Measurements from ENCODE around the gene TOR2A.

Gene TOR2A

GRCh38 chr9:127715470-127716337 is 19.4 kb downstream of the TOR2A start, which contains the start of the genes PTRH1 and TTC16:
Gene PTRH1 (minus strand): TSS chr9:127715663. CDS start chr9:127715639, 24 bp downstream.
Gene TTC16 (plus strand): TSS chr9:127716079. CDS start chr9:127716146, 67 bp downstream.
- peak; percentile 94 for DNase-seq

DNA sequence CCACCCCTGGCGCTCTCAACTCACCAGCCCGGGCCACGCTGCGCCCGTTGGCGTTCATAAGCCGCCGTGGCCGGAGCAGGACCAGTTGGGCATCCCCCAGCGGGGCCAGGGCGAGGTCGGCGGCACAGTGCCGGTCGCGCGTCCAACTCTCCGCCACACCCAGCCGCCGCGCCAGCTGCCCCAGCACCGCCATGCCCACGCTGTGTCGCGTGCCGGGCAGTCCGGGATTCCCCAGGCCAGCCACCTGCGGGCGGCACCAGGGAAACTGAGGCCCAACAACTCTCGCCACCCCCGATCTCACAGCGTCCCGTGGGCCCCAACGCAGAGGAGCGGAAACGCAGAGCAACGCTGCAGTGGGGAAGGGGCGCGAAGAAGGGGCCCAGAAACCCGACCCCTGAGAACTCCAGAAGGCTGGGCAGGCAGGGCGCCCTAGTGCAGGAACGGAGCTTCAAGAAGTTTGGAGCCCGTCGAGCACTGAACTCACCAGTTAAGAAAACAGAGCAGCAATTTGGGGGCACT is 20.1 kb downstream of the TOR2A start:
- no peak for DNase-seq

DNA sequence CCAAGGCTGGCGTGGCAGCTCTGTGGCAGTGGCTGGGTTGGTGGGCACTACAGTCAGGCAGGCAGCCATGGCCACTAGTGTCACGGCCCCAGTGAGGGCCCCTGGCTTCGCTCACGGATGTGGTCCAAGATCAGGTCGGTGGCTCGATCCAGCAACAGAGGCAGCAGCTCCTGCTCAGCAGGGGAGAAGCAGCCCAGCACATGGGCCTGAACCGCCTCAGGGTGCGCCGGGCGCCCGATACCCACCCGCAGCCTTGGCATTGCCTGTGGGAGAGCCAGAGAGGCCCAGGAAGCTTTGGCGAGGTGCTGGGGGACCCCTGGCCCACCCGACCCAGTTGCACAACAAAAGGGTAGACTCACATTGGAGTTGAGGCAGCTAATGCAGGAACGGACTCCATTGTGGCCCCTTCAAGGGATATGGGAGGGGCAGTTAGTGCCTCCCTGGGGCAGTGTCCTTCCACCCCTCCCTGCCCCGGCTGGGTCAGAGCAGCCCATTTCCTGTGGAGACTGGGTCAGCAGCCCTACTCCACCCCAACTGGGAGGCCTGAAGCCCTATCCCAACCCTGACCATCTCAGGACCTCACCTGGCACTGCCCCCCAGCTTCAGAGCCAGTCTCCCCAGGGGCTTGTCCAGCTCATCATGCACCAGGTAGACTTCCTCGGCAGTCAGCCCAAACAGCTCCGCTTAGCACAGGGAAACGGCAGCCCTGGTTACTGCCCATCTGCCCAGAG is 20.9 kb downstream of the TOR2A start:
- no peak for DNase-seq

DNA sequence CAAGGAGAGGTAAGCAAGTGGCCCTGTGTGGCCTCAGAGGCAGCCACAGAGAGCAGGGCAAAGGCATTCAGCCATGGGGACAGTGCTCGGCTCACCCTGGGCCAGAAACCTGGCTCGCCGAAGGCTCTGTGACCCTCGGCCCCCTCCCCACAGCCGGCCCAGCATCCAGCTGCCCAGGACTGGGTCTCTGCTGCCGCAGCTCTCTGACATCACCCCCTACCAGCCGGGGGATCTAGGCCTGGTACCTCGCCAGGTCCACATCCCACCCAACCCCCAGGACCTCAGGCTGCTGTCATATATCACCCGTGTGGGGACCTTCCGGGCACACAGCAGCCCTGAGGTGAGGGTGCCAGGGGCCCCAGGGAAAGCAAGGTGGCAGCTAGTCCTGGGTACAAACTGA is 22.2 kb downstream of the TOR2A start:
- DNase-seq, result no peak

DNA sequence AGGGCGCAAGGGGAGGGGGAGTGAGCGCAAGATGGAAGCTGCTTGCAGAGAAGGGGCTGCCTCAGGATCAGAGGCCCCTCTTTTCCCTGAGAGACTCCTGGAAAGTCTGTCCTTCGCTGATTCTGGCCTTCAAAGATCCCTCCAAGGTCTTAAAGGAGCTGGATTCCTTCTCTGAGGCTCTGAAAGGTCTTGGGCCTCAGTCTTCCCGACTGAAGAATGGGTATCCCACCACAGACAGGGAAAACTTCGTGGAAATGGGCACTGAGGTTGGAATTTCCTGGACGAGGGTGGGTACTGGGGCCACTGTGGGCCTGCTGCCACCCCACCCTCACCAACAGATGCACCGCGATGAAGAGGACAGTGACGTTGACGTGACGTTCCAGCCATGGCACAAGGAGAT is 22.7 kb downstream of the TOR2A start:
- no peak for DNase-seq

- DNase-seq, result no peak
Observed at GRCh38 chr9:127711831-127712274, 23.2 kb downstream of the TOR2A start.

DNA sequence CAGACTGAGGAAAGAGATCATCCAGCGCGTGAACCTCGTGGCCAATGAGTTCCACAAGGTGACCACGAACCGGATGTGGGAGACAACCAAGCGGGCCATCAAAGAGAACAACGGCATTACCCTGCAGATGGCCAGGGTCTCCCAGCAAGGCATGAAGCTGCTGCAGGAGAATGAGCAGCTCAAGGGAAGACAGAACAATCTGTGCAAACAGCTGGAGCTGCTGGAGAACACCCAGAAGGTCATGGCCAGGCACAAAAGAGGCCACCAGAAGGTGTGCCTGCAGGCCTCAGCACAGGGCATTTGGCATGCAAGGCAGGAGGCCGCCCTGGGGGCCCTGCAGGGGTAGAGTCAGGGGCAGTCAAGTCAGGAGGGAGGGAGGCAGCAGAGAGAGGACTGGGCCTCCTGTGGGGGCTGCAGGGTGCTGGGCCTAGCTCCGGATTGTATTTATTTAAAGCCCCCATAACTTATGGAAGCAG is 23.8 kb downstream of the TOR2A start:
- DNase-seq, result peak; percentile 18

- no peak for DNase-seq
Observed at GRCh38 chr9:127710204-127710783, 24.8 kb downstream of the TOR2A start.

- no peak for DNase-seq
Observed at GRCh38 chr9:127708952-127709587, 26.0 kb downstream of the TOR2A start.

GRCh38 chr9:127707766-127708165 is 27.3 kb downstream of the TOR2A start:
- no peak for DNase-seq

- DNase-seq, result no peak
Observed at GRCh38 chr9:127706836-127707241, 28.3 kb downstream of the TOR2A start, which contains the start of gene CFAP157. Gene CFAP157 (plus strand): TSS chr9:127706988. CDS start chr9:127707032, 44 bp downstream.

DNA sequence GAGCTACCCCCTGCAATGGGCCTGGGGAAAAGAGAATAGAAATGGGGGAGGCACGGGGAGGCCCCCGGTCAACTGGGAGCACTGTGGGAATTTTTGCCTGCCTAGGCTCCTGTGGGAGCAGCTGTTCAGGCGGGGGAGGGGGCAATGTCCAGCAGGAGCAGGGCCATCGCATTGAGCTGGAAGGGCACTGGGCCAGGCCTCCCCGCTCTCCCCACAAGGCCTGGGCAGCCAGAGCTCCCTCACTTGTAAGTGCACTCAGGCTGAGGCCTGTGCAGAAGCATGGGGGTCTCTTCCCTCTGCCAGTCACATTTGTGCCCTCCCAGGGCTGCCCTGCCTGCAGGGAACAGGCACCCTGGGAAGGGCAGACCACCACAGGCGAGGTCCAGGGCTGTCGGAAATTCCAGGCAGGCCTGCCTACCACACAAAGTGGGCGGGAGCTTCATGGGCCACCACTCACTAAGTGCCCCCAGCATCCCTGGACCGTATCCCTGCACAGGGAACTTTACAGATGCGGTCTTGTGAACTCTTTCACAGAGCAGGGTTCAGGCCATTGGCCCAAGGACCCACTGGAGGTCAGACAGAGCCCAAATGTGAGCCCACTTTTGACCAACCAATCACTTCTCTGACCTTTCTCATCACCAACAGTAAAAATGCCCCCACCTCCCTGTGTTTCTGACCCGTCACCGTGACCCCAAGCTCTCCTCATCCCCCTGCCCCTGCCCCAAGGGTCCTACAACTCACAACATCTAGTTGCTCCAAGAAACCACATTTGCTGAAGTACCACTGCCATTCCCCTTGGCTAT is 29.3 kb downstream of the TOR2A start:
- no peak for DNase-seq

DNA sequence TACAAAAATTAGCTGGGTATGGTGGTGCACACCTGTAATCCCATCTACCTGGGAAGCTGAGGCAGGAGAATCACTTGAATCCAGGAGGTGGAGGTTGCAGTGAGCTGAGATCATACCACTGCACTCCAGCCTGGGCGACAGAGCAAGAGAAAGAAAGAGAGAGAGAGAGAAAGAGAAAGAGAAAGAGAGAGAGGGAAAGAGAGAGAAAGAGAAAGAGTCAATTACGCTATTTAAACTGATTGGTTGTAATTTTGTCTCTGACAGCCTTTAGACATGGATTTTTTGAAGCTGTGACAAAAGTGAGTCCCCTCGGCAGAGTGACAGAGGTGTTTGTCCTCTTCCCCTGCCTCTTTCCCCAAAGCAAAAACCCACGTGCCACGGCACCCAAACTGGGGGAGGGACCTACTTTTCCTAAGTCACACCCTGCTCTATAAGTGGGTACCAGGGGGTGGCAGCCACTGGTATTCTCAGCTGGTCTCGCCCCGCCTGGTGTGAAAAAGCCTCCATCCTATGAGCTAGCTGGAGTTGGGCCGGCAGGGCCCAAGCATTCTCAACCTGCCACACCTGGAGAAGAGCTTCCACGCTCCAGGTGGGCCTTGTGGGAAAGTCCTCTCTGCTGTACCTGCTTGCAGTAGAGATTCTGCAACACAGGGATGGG is 31.7 kb downstream of the TOR2A start:
- DNase-seq, result no peak

GRCh38 chr9:127700594-127701255 is 34.4 kb downstream of the TOR2A start:
- no peak for DNase-seq

DNA sequence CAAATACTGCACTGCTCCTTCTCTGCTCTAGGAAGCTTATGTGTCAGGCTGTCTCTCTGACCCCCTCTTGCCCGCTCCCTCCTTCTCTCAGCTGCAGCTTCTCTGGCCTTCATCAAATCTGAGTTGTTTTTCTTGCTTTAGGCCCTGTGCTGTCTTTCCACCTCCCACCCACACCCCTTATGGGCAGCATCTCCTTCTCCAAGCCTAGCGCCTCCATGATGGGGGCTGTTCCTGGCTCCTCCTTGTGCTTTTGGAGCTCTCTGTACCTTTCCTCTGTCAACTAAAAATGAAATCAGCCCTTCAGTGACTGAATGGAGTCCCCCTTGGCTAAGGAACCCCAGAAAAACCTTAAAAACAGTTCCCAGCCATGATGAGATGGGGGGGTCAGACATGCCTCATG is 35.0 kb downstream of the TOR2A start:
- DNase-seq, result no peak

DNA sequence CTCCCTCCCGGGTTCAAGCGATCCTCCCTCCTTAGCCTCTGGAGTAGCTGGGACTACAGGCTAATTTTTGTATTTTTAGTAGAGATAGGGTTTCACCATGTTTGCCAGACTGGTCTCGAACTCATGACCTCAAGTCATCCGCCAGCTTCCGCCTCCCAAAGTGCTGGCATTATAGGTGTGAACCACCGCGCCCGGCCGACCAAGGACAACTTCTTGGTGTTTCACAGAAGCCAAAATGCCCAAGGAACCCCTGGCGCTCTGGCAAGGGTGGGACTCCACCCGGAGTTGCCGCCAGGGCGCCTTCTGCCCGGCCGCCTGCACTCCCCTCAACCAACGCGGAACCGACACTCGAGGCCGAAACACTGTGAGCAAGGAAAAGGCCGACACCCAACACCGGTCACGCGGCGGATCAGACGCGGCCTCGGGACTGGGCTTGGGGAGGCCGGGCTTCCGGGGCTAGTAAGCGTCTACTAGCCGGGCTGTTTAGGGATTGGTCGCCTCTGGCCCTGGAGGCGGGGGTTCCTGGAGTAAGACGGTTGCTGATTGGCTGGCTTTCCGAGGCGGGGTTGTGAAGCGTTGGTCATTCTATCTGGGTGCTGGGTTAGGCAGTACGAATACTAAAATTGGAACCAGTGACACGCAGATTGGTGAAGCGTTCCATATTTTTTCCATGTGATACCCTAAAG is 36.0 kb downstream of the TOR2A start:
- no peak for DNase-seq

DNA sequence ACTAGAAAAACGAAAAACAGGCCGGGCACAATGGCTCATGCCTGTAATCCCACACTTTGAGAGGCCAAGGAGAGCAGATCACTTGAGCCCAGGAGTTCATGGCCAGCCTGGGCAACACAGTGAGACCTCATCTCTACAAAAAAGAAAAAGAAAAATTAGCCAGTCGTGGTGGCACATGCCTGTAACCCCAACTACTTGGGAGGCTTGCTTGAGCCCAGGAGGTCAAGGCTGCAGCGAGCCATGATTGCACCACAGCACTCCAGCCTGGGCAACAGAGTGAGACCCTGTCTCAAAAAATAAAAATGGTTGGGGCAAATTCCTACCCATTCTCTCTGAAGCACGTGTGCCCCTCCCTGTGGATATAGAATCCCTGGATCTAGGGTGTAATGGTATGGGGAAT is 36.7 kb downstream of the TOR2A start:
- no peak for DNase-seq

- no peak for DNase-seq
Observed at GRCh38 chr9:127697575-127697974, 37.5 kb downstream of the TOR2A start.

GRCh38 chr9:127694890-127695720 is 40.0 kb downstream of the TOR2A start:
- no peak for DNase-seq
